GM12878 (cell line): Measurements from ENCODE around the gene CHMP1A.

ENCODE experiments used
- CREM ChIP-seq: IDR thresholded peaks from 2 replicates; pipeline ENCODE4 v1.6.1; 2014; ENCODE audit warnings: antibody characterized with exemption, low read depth
- EZH2 ChIP-seq: IDR thresholded peaks from 2 replicates; pipeline ENCODE4 v1.6.1; 2012; ENCODE audit warnings: low read depth, mild to moderate bottlenecking, control low read depth, inconsistent platforms, low read length, borderline replicate concordance; ENCODE audit not compliant: control insufficient read depth
- GABPA ChIP-seq: IDR thresholded peaks from 2 replicates; pipeline ENCODE4 v1.6.1; 2014; ENCODE audit warnings: antibody characterized with exemption, low read depth, mild to moderate bottlenecking, inconsistent platforms
- MTA2 ChIP-seq: fragments of 450-650 bp; IDR thresholded peaks from 2 replicates; pipeline ENCODE4 v1.6.1; 2016; ENCODE audit warnings: low read depth, mild to moderate bottlenecking, moderate library complexity
- MYC ChIP-seq: IDR thresholded peaks from 2 replicates; pipeline ENCODE4 v1.6.1; 2011; ENCODE audit warnings: mild to moderate bottlenecking, low read length, moderate library complexity, inconsistent platforms; ENCODE audit not compliant: insufficient read depth, insufficient replicate concordance, insufficient read length, severe bottlenecking
- NFYB ChIP-seq: IDR thresholded peaks from 2 replicates; pipeline ENCODE4 v1.6.1; 2011; ENCODE audit warnings: low read depth, mild to moderate bottlenecking, low read length, improper control_type of control experiment, moderate library complexity; ENCODE audit not compliant: insufficient read depth
- POLR2A ChIP-seq: IDR thresholded peaks from 2 replicates; pipeline ENCODE4 v1.6.1; 2011; ENCODE audit warnings: low read depth, mild to moderate bottlenecking, low read length
- RCOR1 ChIP-seq: conservative IDR thresholded peaks from 2 replicates; pipeline ENCODE4 v1.6.1; 2012; ENCODE audit warnings: low read depth, low read length, improper control_type of control experiment
- SP1 ChIP-seq: IDR thresholded peaks from one replicate; pipeline ENCODE4 v1.6.1; 2011; ENCODE audit warnings: low read depth, low read length
- TAF1 ChIP-seq: IDR thresholded peaks from 2 replicates; pipeline ENCODE4 v1.6.1; 2011; ENCODE audit warnings: mild to moderate bottlenecking, low read depth, low read length, borderline replicate concordance
- YY1 ChIP-seq: IDR thresholded peaks from 2 replicates; pipeline ENCODE4 v1.6.1; 2011; ENCODE audit warnings: low read depth, mild to moderate bottlenecking, low read length
- TF ChIP-seq, protein P1 (sequence below), 3 experiments: IDR thresholded peaks in 2 of 3; conservative IDR thresholded peaks in 1 of 3; 2 replicates each; pipeline ENCODE4 v1.5.1; 2011; ENCODE audit warnings: low read depth in 3 of 3, low read length in 3 of 3, mild to moderate bottlenecking in 3 of 3, control low read depth in 2 of 3, moderate library complexity in 2 of 3, inconsistent platforms in 1 of 3, mixed read lengths in 1 of 3; ENCODE audit not compliant: control insufficient read depth in 2 of 3, insufficient read depth in 1 of 3; ENCODE audit errors: extremely low read depth in 1 of 3
- TF ChIP-seq, protein P2 (sequence below): fragments of 450-650 bp; IDR thresholded peaks from 2 replicates; pipeline ENCODE4 v1.6.1; 2016; ENCODE audit warnings: mild to moderate bottlenecking

DNA sequence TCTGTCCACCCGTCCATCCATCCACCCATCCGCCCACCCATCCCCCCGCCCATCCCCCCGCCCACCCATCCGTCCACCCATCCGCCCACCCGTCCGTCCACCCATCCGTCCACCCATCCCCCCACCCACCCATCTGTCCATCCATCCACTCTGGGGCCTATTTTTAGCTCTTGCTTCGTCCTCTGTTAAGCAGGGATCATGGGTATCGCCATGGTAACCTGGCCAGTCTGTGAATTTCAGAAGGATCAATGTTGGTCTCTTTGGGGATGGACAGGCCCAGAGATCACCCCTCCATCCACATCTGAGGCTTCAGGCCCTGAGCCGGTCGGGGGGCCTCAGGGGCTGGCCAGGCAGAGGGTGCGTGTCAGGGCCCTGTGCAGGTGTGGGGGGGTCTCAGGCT lies 59.3 kb downstream of the CHMP1A start:
- TF ChIP-seq EZH2, result no peak
- no peak for TF ChIP-seq SP1
- no peak for TF ChIP-seq CREM
- no peak for TF ChIP-seq MTA2
- TF ChIP-seq, protein P1, sequence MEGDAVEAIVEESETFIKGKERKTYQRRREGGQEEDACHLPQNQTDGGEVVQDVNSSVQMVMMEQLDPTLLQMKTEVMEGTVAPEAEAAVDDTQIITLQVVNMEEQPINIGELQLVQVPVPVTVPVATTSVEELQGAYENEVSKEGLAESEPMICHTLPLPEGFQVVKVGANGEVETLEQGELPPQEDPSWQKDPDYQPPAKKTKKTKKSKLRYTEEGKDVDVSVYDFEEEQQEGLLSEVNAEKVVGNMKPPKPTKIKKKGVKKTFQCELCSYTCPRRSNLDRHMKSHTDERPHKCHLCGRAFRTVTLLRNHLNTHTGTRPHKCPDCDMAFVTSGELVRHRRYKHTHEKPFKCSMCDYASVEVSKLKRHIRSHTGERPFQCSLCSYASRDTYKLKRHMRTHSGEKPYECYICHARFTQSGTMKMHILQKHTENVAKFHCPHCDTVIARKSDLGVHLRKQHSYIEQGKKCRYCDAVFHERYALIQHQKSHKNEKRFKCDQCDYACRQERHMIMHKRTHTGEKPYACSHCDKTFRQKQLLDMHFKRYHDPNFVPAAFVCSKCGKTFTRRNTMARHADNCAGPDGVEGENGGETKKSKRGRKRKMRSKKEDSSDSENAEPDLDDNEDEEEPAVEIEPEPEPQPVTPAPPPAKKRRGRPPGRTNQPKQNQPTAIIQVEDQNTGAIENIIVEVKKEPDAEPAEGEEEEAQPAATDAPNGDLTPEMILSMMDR (IDR thresholded peaks at IDR 0.05 in 2 of 3, conservative IDR thresholded peaks at IDR 0.05 in 1 of 3; ENCODE audit: control insufficient read depth in 2 of 3, extremely low read depth in 1 of 3, insufficient read depth in 1 of 3, low read depth in 3 of 3, low read length in 3 of 3), result no peak
- TF ChIP-seq, protein P2, sequence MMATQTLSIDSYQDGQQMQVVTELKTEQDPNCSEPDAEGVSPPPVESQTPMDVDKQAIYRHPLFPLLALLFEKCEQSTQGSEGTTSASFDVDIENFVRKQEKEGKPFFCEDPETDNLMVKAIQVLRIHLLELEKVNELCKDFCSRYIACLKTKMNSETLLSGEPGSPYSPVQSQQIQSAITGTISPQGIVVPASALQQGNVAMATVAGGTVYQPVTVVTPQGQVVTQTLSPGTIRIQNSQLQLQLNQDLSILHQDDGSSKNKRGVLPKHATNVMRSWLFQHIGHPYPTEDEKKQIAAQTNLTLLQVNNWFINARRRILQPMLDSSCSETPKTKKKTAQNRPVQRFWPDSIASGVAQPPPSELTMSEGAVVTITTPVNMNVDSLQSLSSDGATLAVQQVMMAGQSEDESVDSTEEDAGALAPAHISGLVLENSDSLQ, result no peak
- TF ChIP-seq MYC, result no peak
- no peak for TF ChIP-seq NFYB
- TF ChIP-seq POLR2A, result no peak
- TF ChIP-seq TAF1, result no peak
- no peak for TF ChIP-seq RCOR1
- TF ChIP-seq GABPA, result no peak
- TF ChIP-seq YY1, result no peak
